CD4-positive, alpha-beta T cell treated with Interleukin-10 for 1 hour (primary cell): ENCODE measurements around the gene WDR19.

Experiments
- DNase-seq: peaks from one replicate; pipeline ENCODE4 v3.0.0-alpha.2; 2020

Gene WDR19

GRCh38 chr4:39305912-39306677, 123.8 kb downstream of the WDR19 start:
- no peak for DNase-seq

- DNase-seq = no peak
These were observed 126.3 kb downstream of the WDR19 start for GRCh38 chr4:39308611-39309010.

- DNase-seq = no peak
These were observed 130.5 kb downstream of the WDR19 start for GRCh38 chr4:39312816-39313215.

- DNase-seq = no peak
These were observed 137.3 kb downstream of the WDR19 start for GRCh38 chr4:39319676-39320075.

- no peak for DNase-seq
These were observed 138.2 kb downstream of the WDR19 start for GRCh38 chr4:39320381-39321115.

GRCh38 chr4:39323821-39324220, 141.5 kb downstream of the WDR19 start:
- DNase-seq = no peak

- DNase-seq = no peak
These were observed 142.1 kb downstream of the WDR19 start for GRCh38 chr4:39324446-39324845.

- DNase-seq = no peak
These were observed 142.7 kb downstream of the WDR19 start for GRCh38 chr4:39324897-39325613.

- no peak for DNase-seq
These were observed 144.2 kb downstream of the WDR19 start for GRCh38 chr4:39326468-39326977.

GRCh38 chr4:39330353-39330752, 148.0 kb downstream of the WDR19 start:
- DNase-seq = no peak

- DNase-seq = no peak
These were observed 148.9 kb downstream of the WDR19 start for GRCh38 chr4:39331191-39331590.
